ENCODE measurements around the gene WDR73.

- TF ChIP-seq CTCF (conservative IDR thresholded peaks at IDR 0.05; ENCODE audit: low read depth, low read length) (no peak), EZH2 (IDR thresholded peaks at IDR 0.05; ENCODE audit: borderline replicate concordance, low read depth, low read length, poor library complexity, severe bottlenecking) (no peak)
These were observed 55.8 kb downstream of the WDR73 start for GRCh38 chr15:84598250-84598649.
